Measurements from ENCODE around the gene CLDN7.

The CLDN7 gene, protein sequence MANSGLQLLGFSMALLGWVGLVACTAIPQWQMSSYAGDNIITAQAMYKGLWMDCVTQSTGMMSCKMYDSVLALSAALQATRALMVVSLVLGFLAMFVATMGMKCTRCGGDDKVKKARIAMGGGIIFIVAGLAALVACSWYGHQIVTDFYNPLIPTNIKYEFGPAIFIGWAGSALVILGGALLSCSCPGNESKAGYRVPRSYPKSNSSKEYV

GRCh38 chr17:7262192-7262934 is at the start of gene CLDN7:
TSS of gene CLDN7 (minus strand) at chr17:7262478. CDS start at chr17:7262043, 435 bp downstream.
- no peak for DNase-seq

- no peak for DNase-seq
Measured at GRCh38 chr17:7311110-7311705, 48.9 kb upstream of the CLDN7 start.

DNA sequence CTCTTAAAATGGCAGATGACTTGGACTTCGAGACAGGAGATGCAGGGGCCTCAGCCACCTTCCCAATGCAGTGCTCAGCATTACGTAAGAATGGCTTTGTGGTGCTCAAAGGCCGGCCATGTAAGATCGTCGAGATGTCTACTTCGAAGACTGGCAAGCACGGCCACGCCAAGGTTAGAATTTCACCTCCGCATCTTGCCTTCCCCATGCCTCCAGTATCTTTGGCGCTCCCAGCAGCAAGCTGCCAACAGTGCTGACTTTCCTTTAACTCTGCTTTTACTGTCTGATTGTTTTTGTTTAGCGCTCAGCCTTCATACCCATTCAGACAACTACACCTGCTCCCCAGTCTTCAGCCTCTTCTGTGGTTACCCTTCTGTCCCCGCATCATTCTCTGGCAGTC is 47.4 kb upstream of the CLDN7 start:
- no peak for DNase-seq

GRCh38 chr17:7308625-7309433 is 46.6 kb upstream of the CLDN7 start:
- peak; percentile 94 for DNase-seq

DNA sequence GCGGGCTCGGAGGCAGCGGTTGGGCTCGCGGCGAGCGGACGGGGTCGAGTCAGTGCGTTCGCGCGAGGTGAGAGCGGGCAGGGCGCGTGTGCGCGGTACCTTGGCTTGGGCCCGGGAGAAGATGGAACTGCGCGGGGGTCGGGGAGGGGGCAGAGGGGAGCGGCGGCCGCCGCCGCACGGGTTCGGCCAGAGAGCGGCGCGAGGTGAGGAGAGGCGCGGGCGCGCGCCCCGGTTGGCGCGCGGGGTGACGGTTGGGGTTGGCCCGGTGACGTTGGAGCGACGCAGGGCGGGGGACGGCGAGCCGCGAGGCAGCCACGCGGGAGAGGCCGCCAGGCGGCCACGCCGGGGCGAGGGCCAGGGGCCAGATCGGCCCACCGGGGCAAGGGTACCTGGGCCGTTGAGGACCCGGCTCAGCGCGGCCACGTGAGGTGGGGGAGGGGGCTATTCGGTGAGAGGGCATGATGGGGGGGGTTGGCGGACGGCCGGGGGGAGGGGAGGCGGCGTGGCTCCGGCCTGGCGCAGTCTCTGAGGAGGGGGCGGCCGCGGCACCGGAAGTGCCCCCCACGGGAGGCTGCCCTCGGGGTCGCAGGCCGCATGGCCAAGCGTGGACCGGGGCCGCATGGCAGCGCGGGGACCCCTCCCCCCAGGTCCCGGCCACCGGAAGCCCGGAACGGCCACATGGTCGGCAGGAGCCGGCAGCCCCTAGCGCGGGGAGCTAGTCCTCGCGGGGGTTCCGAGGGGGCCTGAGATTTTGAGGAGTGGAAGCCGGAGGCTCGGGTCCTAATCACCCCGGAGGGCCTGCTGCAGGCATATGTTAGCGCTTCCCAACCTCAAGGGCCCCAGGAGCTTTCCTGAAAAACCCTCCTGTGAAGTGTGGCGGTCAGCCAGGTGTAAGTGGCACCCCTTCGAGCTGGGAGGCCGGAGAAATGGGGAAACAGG is 45.7 kb upstream of the CLDN7 start:
- peak; percentile 64 for DNase-seq

DNA sequence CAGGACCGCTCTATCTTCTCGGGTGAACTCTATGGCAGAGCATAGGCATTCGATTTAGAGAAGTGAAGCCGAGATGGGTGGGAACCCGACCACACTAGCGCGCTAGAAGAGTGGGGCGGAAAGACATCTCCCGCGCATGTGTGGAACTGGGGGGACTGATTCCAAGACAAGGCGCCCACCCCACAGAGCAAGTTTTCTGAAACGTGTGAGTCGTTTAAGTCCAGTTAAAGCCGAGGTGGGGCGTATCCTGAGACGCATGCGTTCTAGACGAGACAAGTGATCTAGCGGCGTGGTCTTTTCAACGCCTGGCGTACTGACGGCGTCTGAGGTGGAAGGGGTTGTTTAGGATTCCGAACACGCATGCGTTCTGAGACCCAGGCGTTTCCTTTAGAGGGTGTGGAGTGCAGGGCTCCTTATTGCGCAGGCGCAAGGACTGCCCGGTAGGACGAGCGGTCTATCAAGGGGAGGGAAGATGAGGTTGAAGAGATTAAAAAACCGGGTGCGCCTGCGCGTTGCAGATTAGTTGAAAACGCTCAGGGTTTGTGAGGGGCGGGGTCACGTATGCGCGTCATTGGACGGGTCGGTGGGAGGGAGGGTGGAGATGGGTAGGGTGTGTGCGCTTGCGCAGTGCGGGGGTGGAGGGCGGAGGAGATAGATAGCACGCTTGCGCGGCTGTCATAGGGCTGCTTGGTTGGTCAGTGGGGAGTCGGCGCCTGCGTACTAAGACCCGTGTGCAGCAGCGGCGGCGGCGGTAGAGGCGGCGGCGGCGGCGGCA is 44.8 kb upstream of the CLDN7 start, which contains the start of gene EIF5A:
TSS of gene EIF5A (plus strand) at position 718 of the 775 bp plus-strand sequence. CDS start 2,008 bp downstream, outside the sequence.
- DNase-seq: peak; percentile 100

DNA sequence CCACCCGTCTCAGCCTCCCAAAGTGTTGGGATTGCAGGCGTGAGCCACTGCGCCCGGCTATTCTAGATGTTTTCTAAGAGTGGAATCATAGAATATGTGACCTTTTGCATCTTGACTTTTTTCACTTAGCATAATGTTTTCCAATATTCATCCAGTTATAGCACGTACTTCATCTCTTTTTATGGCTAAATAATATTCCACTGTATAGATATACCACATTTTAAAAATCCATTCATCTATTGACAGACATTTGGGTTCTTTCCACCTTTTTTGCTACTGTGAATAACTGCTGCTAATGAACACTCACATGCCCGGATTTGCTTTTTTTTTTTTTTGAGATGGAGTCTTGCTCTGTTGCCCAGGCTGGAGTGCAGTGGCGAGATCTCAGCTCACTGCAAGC is 41.9 kb upstream of the CLDN7 start:
- DNase-seq: no peak

- peak; percentile 95 for DNase-seq
Measured at GRCh38 chr17:7296189-7296861, 34.0 kb upstream of the CLDN7 start.

GRCh38 chr17:7295230-7296180 is 33.2 kb upstream of the CLDN7 start:
- DNase-seq: no peak

GRCh38 chr17:7294614-7295153 is 32.4 kb upstream of the CLDN7 start, which contains the start of gene YBX2:
TSS of gene YBX2 (minus strand) at chr17:7294639. CDS start at chr17:7294500, 139 bp downstream.
- DNase-seq: no peak

DNA sequence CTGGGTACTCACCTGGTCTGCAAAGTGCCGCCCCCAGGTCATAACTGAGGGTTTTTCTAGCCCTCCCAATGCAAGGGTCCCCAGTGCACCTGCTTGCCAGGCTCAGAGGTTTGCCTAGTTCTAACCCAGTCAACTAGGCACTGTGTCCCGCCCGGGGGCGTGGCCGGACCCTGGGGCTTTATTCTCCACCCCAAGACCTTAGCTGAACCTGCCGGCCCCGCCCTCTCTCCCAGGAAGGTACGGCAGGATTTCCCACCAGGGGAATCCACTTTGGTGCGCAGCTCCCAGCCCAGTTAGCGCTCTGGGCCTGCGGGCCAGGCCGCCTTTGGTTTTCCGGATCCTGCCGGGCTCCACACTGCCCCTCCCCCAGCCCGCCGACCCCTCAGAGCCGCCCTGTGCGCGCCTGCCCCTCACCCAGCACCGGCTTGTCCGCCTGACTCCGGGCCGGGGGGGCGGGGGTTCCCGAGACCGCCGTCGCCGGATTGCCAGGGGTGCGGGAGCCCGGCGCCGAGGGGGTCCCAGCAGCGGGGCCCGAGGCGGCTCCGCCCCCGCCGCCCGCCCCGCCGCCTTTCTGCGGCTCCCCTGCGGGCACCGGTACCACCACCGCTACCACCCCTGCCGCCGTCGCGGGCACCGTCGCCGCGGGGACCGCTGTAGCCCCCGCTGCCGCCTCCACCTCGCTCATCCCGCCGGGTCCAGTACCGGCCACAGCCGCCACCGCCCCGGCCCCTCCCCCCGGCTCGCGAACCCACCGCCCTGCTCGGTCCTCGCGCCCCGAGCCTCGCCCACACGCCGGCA is 31.7 kb upstream of the CLDN7 start:
- DNase-seq: peak; percentile 34

DNA sequence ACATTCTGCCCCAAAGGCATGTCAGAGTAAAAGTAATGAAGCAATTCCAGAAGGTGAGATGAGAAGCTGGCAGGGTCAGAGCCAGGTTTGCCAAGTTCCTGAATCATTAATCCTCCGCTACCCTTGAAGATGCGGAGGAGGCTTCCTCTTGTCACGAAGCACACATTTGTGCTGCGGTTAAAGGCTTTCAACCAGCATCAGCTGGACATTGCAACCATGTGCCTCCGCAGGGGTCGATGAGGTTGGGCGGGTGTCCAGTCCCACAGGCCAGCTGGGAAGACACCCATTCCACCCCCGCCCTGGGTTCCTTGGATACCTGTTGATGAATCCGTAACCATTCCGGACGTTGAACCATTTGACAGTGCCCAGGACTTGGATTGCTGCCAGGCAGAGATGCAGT is 30.9 kb upstream of the CLDN7 start:
- DNase-seq: peak; percentile 91

- DNase-seq: no peak
Measured at GRCh38 chr17:7292729-7293128, 30.5 kb upstream of the CLDN7 start.

- no peak for DNase-seq
Measured at GRCh38 chr17:7292194-7292593, 29.9 kb upstream of the CLDN7 start.

- no peak for DNase-seq
Measured at GRCh38 chr17:7290685-7291084, 28.4 kb upstream of the CLDN7 start.

- no peak for DNase-seq
Measured at GRCh38 chr17:7290166-7290565, 27.9 kb upstream of the CLDN7 start.

DNA sequence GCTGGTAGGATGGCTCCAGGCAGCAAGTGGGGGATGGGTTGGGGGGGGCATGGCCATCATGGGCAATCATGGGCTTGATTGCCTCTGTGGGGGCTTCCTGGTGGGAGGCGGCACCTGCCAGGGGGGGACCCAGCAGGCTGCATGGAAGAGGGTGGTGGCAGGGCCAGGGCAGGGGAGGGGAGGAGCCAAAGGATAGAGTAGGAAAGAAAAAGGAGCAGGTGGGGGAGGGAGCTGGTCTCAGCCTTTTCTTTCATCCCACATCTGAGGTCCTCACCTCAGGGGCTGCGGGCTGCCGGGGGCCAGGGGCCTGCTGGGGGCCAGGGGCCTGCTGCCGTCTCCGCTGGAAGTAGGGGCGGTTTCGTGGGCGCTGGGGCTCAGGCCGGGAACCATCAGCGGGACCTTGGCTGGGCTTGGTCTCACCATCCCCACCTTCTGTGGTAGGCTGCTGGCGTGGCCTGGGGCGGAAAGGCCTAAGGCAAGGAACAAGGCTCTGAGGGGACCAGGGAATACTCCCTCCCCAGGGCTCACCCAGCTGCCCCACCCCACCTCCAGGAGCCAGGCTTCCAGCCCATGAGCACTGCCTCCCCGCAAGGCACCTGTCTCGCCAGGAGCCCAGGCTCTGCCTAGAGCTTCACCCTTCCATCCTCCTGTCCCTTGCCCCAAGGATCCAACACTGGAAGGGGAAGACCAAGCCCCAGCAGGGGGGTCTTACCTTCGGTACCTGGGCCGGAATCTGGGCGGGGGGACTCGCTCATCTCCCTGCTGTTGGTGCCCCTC is 27.2 kb upstream of the CLDN7 start:
- DNase-seq: no peak

Data from OCI-M1 (cell line).